H9 (cell line): Measurements from ENCODE around the gene MACROH2A1. TPM values are rescaled to one million over a fixed set of nuclear protein-coding genes. Genes with fewer than 3 reads are reported as not detected.

ENCODE experiments used
- DNase-seq: peaks from one replicate; pipeline ENCODE4 v3.0.0-alpha.2; 2017
- H2AFZ ChIP-seq: one replicate; pipeline ENCODE4 v1.6.1; 2013; ENCODE audit warnings: mild to moderate bottlenecking, low read length, control low read depth, moderate library complexity
- H2AK5ac ChIP-seq: 2 replicates; pipeline ENCODE4 v1.6.1; 2013; ENCODE audit warnings: low read length, control low read depth, mixed read lengths; ENCODE audit not compliant: insufficient read length
- H2BK120ac ChIP-seq: one replicate; pipeline ENCODE4 v1.6.1; 2013; ENCODE audit warnings: low read depth, mild to moderate bottlenecking, low read length, control low read depth, inconsistent platforms; ENCODE audit not compliant: poor library complexity, severe bottlenecking
- H2BK12ac ChIP-seq: 2 replicates; pipeline ENCODE4 v1.6.1; 2013; ENCODE audit warnings: low read length, control low read depth, mixed read lengths, low read depth; ENCODE audit not compliant: insufficient read length
- H2BK15ac ChIP-seq: 2 replicates; pipeline ENCODE4 v1.6.1; 2013; ENCODE audit warnings: low read depth, low read length, control low read depth
- H2BK20ac ChIP-seq: one replicate; pipeline ENCODE4 v1.6.1; 2013; ENCODE audit warnings: low read depth, mild to moderate bottlenecking, low read length, control low read depth, inconsistent platforms; ENCODE audit not compliant: poor library complexity, severe bottlenecking
- H2BK5ac ChIP-seq: 2 replicates; pipeline ENCODE4 v1.6.1; 2013; ENCODE audit warnings: low read length, control low read depth, mixed read lengths; ENCODE audit not compliant: insufficient read length
- H3K14ac ChIP-seq: 2 replicates; pipeline ENCODE4 v1.6.1; 2013; ENCODE audit warnings: low read length, control low read depth; ENCODE audit not compliant: insufficient read depth
- H3K18ac ChIP-seq: 2 replicates; pipeline ENCODE4 v1.6.1; 2013; ENCODE audit warnings: low read depth, mild to moderate bottlenecking, mixed read lengths, low read length, control low read depth; ENCODE audit not compliant: insufficient read length
- H3K23ac ChIP-seq: 2 replicates; pipeline ENCODE4 v1.6.1; 2013; ENCODE audit warnings: low read length, control low read depth, mixed read lengths, low read depth; ENCODE audit not compliant: insufficient read length
- H3K23me2 ChIP-seq: 2 replicates; pipeline ENCODE4 v1.6.1; 2013; ENCODE audit warnings: low read depth, mild to moderate bottlenecking, mixed read lengths, low read length, control low read depth; ENCODE audit not compliant: insufficient read length, poor library complexity, severe bottlenecking
- H3K27ac ChIP-seq: 2 replicates; pipeline ENCODE4 v1.5.1; 2013; ENCODE audit warnings: low read length, control low read depth, mixed read lengths, low read depth; ENCODE audit not compliant: insufficient read length
- H3K27me3 ChIP-seq: 2 replicates; pipeline ENCODE4 v1.6.1; 2013; ENCODE audit warnings: low read length, control low read depth, inconsistent platforms; ENCODE audit not compliant: insufficient read depth
- H3K4ac ChIP-seq: 2 replicates; pipeline ENCODE4 v1.6.1; 2013; ENCODE audit warnings: low read depth, mild to moderate bottlenecking, control low read depth, inconsistent platforms, low read length, moderate library complexity
- H3K4me1 ChIP-seq: 2 replicates; pipeline ENCODE4 v1.6.1; 2013; ENCODE audit warnings: low read length, control low read depth, inconsistent platforms; ENCODE audit not compliant: insufficient read depth
- H3K4me2 ChIP-seq: 2 replicates; pipeline ENCODE4 v1.6.1; 2013; ENCODE audit warnings: low read length, control low read depth, mixed read lengths; ENCODE audit not compliant: insufficient read length, insufficient read depth
- H3K56ac ChIP-seq: 2 replicates; pipeline ENCODE4 v1.6.1; 2013; ENCODE audit warnings: low read depth, mild to moderate bottlenecking, mixed read lengths, low read length, control low read depth; ENCODE audit not compliant: insufficient read length
- H3K79me1 ChIP-seq: 2 replicates; pipeline ENCODE4 v1.6.1; 2013; ENCODE audit warnings: low read depth, mild to moderate bottlenecking, moderate library complexity, low read length, control low read depth, inconsistent platforms; ENCODE audit not compliant: insufficient read depth, poor library complexity, severe bottlenecking
- H3K79me2 ChIP-seq: 2 replicates; pipeline ENCODE4 v1.6.1; 2013; ENCODE audit warnings: low read length, control low read depth, inconsistent platforms; ENCODE audit not compliant: insufficient read depth
- H3K9ac ChIP-seq: 2 replicates; pipeline ENCODE4 v1.6.1; 2013; ENCODE audit warnings: low read length, control low read depth, mixed read lengths; ENCODE audit not compliant: insufficient read length; ENCODE audit errors: extremely low read depth
- H3K9me3 ChIP-seq: one replicate; pipeline ENCODE4 v1.6.1; 2013; ENCODE audit warnings: low read depth, low read length, inconsistent platforms; ENCODE audit not compliant: control insufficient read depth
- H3T11ph ChIP-seq: one replicate; pipeline ENCODE4 v1.6.1; 2013; ENCODE audit warnings: mild to moderate bottlenecking, low read length, control low read depth, inconsistent platforms
- H4K20me1 ChIP-seq: one replicate; pipeline ENCODE4 v1.6.1; 2013; ENCODE audit not compliant: control insufficient read depth, insufficient read length, insufficient read depth
- H4K5ac ChIP-seq: 2 replicates; pipeline ENCODE4 v1.6.1; 2013; ENCODE audit warnings: low read depth, mild to moderate bottlenecking, mixed read lengths, low read length, control low read depth; ENCODE audit not compliant: insufficient read length
- H4K8ac ChIP-seq: replicated peaks from 2 replicates; pipeline ENCODE4 v1.6.1; 2013; ENCODE audit warnings: low read length, control low read depth, mixed read lengths, low read depth; ENCODE audit not compliant: insufficient read length
- H4K91ac ChIP-seq: 2 replicates; pipeline ENCODE4 v1.6.1; 2013; ENCODE audit warnings: low read depth, mild to moderate bottlenecking, moderate library complexity, mixed read lengths, low read length, control low read depth; ENCODE audit not compliant: insufficient read length
- H3K27ac Mint-ChIP-seq, 3 experiments: 2 replicates in 2 of 3; 3 replicates in 1 of 3; pipeline ENCODE4 v1.8.0; 2020 to 2021; ENCODE audit warnings: mixed read lengths in 3 of 3, mild to moderate bottlenecking in 1 of 3, moderate library complexity in 1 of 3
- H3K27me3 Mint-ChIP-seq: 2 replicates; pipeline ENCODE4 v1.8.0; 2021; ENCODE audit warnings: low read depth, mild to moderate bottlenecking, moderate library complexity, mixed read lengths
- H3K36me3 Mint-ChIP-seq, 3 experiments: 2 replicates in 2 of 3; 3 replicates in 1 of 3; pipeline ENCODE4 v1.8.0; 2020 to 2021; ENCODE audit warnings: low read depth in 3 of 3, mixed read lengths in 3 of 3; ENCODE audit not compliant: insufficient read depth in 1 of 3
- H3K4me1 Mint-ChIP-seq, 2 experiments: 2 replicates each; pipeline ENCODE4 v1.8.0; 2020; ENCODE audit warnings: mixed read lengths in 2 of 2
- H3K4me3 Mint-ChIP-seq, 2 experiments: 2 replicates in 1 of 2; 3 replicates in 1 of 2; pipeline ENCODE4 v1.8.0; 2020 to 2021; ENCODE audit warnings: mild to moderate bottlenecking in 2 of 2, mixed read lengths in 2 of 2, moderate library complexity in 1 of 2
- H3K9me3 Mint-ChIP-seq, 2 experiments: 2 replicates in 1 of 2; 3 replicates in 1 of 2; pipeline ENCODE4 v1.8.0; 2020; ENCODE audit warnings: mild to moderate bottlenecking in 2 of 2, mixed read lengths in 2 of 2, moderate library complexity in 1 of 2
- WGBS: extraction: QIAGEN DNeasy Blood & Tissue Kit; methylation state at CpG from one replicate; pipeline ENCODE4 v1.1.7; 2013; ENCODE audit warnings: missing lambda C conversion rate, low lambda C conversion rate, mixed read lengths; ENCODE audit not compliant: insufficient read length; ENCODE audit errors: extremely low coverage; 5-methylcytosine and 5-hydroxymethylcytosine counted together
- total RNA-seq: library from RNA; stranded (reverse); gene quantifications from 2 replicates; pipeline ENCODE4 v1.2.1, GENCODE V29; 2021
- TF ChIP-seq, protein P1 (sequence below): fragments of 200-600 bp; sonication (generic); conservative IDR thresholded peaks from 3 replicates; pipeline ENCODE4 v1.8.0; 2021; ENCODE audit warnings: antibody characterized with exemption, mild to moderate bottlenecking

MACROH2A1 gene
- total RNA-seq, 1 experiment from 2014 or later = 111 TPM

DNA sequence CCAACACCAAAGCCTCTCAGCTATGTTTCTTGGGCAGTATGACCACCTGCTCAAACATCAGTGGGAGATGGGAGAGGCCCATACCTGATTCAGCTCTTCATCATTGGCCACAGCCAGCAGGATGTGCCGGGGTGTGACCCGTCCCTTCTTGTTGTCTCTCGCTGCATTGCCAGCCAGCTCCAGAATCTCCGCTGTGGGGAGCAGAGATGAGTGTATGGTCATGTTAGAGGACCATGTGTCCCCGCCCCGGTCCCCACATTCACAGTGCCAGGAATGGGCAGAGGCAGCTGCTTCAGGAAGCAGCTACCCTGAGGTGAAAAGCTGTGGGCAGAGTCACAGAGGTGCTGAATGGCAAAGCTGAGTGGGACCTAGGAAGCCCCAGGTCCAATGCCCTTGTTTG lies 29.1 kb downstream of the MACROH2A1 start:
- Mint-ChIP-seq H3K36me3 (peaks cover 2 to 41% (median 5%) of the 10 kb centered on the region in 3 experiments; a peak in 6 of 7 replicates), H3K4me3 (no peak overlapping the region), H3K9me3 (no peaks in the 10 kb centered on the region), H3K4me1 (no peaks in the 10 kb centered on the region), H3K27me3 (no peaks in the 10 kb centered on the region), H3K27ac (no peak overlapping the region)
- H2AFZ ChIP-seq = no peak overlapping the region
- H4K8ac ChIP-seq = no peak overlapping the region
- H3K23me2 ChIP-seq = no peaks in the 10 kb centered on the region
- H3T11ph ChIP-seq = no peak overlapping the region
- H3K9ac ChIP-seq = no peak overlapping the region
- H4K20me1 ChIP-seq = no peaks in the 10 kb centered on the region
- DNase-seq = no peak
- H3K79me2 ChIP-seq = no peaks in the 10 kb centered on the region
- no peak overlapping the region for H2BK12ac ChIP-seq
- peak overlapping the region; percentile 3; the same call in 1 of the 2 replicates for H3K14ac ChIP-seq
- H3K4ac ChIP-seq = no peak overlapping the region
- H3K4me1 ChIP-seq = no peaks in the 10 kb centered on the region
- H4K91ac ChIP-seq = no peak overlapping the region
- no peak overlapping the region for H3K4me2 ChIP-seq
- TF ChIP-seq, protein P1, sequence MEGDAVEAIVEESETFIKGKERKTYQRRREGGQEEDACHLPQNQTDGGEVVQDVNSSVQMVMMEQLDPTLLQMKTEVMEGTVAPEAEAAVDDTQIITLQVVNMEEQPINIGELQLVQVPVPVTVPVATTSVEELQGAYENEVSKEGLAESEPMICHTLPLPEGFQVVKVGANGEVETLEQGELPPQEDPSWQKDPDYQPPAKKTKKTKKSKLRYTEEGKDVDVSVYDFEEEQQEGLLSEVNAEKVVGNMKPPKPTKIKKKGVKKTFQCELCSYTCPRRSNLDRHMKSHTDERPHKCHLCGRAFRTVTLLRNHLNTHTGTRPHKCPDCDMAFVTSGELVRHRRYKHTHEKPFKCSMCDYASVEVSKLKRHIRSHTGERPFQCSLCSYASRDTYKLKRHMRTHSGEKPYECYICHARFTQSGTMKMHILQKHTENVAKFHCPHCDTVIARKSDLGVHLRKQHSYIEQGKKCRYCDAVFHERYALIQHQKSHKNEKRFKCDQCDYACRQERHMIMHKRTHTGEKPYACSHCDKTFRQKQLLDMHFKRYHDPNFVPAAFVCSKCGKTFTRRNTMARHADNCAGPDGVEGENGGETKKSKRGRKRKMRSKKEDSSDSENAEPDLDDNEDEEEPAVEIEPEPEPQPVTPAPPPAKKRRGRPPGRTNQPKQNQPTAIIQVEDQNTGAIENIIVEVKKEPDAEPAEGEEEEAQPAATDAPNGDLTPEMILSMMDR = no peak
- H3K27ac ChIP-seq = no peak overlapping the region
- H4K5ac ChIP-seq = no peak overlapping the region
- H2BK20ac ChIP-seq = no peak overlapping the region
- no peak overlapping the region for H3K23ac ChIP-seq
- no peak overlapping the region for H2BK120ac ChIP-seq
- H2BK15ac ChIP-seq = no peak overlapping the region
- no peak overlapping the region for H2AK5ac ChIP-seq
- no peak overlapping the region for H3K18ac ChIP-seq
- no CpG with 5 or more reads among the region's 6 CpGs for WGBS
- H3K79me1 ChIP-seq = no peaks in the 10 kb centered on the region
- H3K56ac ChIP-seq = no peak overlapping the region
- H3K27me3 ChIP-seq = no peaks in the 10 kb centered on the region
- H3K9me3 ChIP-seq = no peaks in the 10 kb centered on the region
- H2BK5ac ChIP-seq = no peak overlapping the region
